Pancreas (tissue), 10 donors: ENCODE data around the gene SETD1B. TPM values are rescaled to one million over a fixed set of nuclear protein-coding genes. Genes with fewer than 3 reads are reported as not detected.
A peak's percentile ranks its signal among the peaks of the same experiment; 100 is the strongest.

Experiments
- ATAC-seq, 4 donors: fragments of 200-7000 bp; cut with Tn5 transposase; one replicate each; pipeline versions ENCODE4 v1.8.0 to v1.9.1; 2020; ENCODE audit warnings: mild to moderate bottlenecking in 4 of 4, moderate library complexity in 4 of 4
- DNase-seq, 6 donors: peaks; one replicate each; pipeline ENCODE4 v3.0.0-alpha.2; 2020
- FAIRE-seq: peaks from 2 replicates; lab custom pipeline; 2012; peaks lifted over from hg19 to GRCh38; lab: Jason Lieb, UNC
- H3K27ac ChIP-seq, 4 donors: fragments of 200-600 bp; sonication (generic); 1 replicate in 3 of 4; 2 replicates in 1 of 4; pipeline versions ENCODE4 v1.5.0 to v1.8.0; 2020
- H3K27me3 ChIP-seq, 4 donors: fragments of 200-600 bp; one replicate each; pipeline ENCODE4 v1.8.0; 2021
- H3K36me3 ChIP-seq, 3 donors: fragments of 200-600 bp; sonication (generic) in 1 of 3; one replicate each; pipeline versions ENCODE4 v1.5.0 to v1.8.0; 2020 to 2021
- H3K4me1 ChIP-seq, 3 donors: fragments of 200-600 bp; one replicate each; pipeline ENCODE4 v1.8.0; 2021
- H3K4me3 ChIP-seq, 4 donors: fragments of 200-600 bp; sonication (generic) in 2 of 4; one replicate each; pipeline versions ENCODE4 v1.5.0 to v1.8.0; 2020 to 2021
- H3K9me3 ChIP-seq, 4 donors: fragments of 200-600 bp; one replicate each; pipeline ENCODE4 v1.8.0; 2021
- CTCF ChIP-seq, 4 donors: fragments of 200-600 bp; sonication (generic) in 3 of 4; IDR thresholded peaks; one replicate each; pipeline versions ENCODE4 v1.5.0 to v1.8.0; 2021; ENCODE audit warnings: antibody characterized with exemption in 4 of 4
- WGBS, 2 donors: extraction: QIAGEN DNeasy Blood & Tissue Kit; methylation state at CpG; one replicate each; pipeline ENCODE4 v1.1.7; 2013; 5-methylcytosine and 5-hydroxymethylcytosine counted together
- intact Hi-C, 3 donors: fragments of 100-400 bp; cut with DNase I; formaldehyde crosslinking; loops; one replicate each; pipeline versions ENCODE4 v1.11.1 to v1.14.2; 2022
- polyA plus RNA-seq, 2 donors: library from polyadenylated mRNA; stranded (reverse); fragments of 200-250 nt; gene quantifications; one replicate each; pipeline ENCODE4 v1.2.3, GENCODE V29; 2013
- total RNA-seq, 6 donors: library from RNA; stranded (reverse); fragmentation: NEBNext Ultra II Directional in 4 of 6; extraction: Animal tissue kit (Norgen Biotek cat#: 25700) in 4 of 6; gene quantifications; one replicate each; pipeline versions ENCODE4 v1.2.1 to v1.2.4, GENCODE V29; 2021 to 2023
- donor health status: healthy with polysubstance abuse.
- donor health status: DM: no; HTN: no; CAD: no; lungs with moderate emphysema.
- donor health status: DM: no; HTN: no; CAD: no.
- donor health status: control.
- donor health status: control.
- donor health status: Bipolar disorder and iron deficiency.
- donor health status: DM: yes; HTN: yes; CAD: no.
- donor health status: DM: no; HTN: no; CAD: no.
- donor health status: DM: no; HTN: no; CAD: no.
- donor health status: DM: yes; HTN: yes; CAD: no.

Gene SETD1B
- total and polyA plus RNA-seq, 8 donors = 9.2 to 18.5 (median 12.2) TPM

GRCh38 chr12:121797937-121798786 lies 5.6 kb upstream of the SETD1B start:
- FAIRE-seq (no peak), ATAC-seq (no peak), DNase-seq (peak; percentile 68 to 89 (median 82))
- H3K27me3 ChIP-seq = no peaks in the 10 kb centered on the region
- no peaks in the 10 kb centered on the region for H3K36me3 ChIP-seq
- peaks cover 34 to 48% (median 45%) of the 10 kb centered on the region in 3 donors for H3K4me1 ChIP-seq
- TF ChIP-seq CTCF (IDR thresholded peaks at IDR 0.05) = no peak
- intact Hi-C loops = loop anchor here in 1 of 3 donors (10.0 kb wide), 1 partner anchor 87 kb away; the partner anchor contains the start of gene PSMD9
- H3K9me3 ChIP-seq = no peaks in the 10 kb centered on the region
- H3K4me3 ChIP-seq = peak overlapping the region in 3 of 4 donors; percentile 7 to 68 (median 65)
- WGBS, 2 donors = 15 to 18% methylated on average over 19 of the region's 19 CpGs
- H3K27ac ChIP-seq = peak overlapping the region; percentile 98 to 100 (median 100)

GRCh38 chr12:121798787-121799155 lies 5.0 kb upstream of the SETD1B start:
- peak in 3 of 6 donors; percentile 44 to 52 (median 46) for DNase-seq
- TF ChIP-seq CTCF (IDR thresholded peaks at IDR 0.05) = no peak
- intact Hi-C loops = loop anchor here in 1 of 3 donors (10.0 kb wide), 1 partner anchor 86 kb away; the partner anchor contains the start of gene PSMD9
- Histone ChIP-seq H3K4me3 (peak overlapping the region in 2 of 4 donors; percentile 65 to 68), H3K27ac (peak overlapping the region; percentile 98 to 100 (median 100)), H3K27me3 (no peaks in the 10 kb centered on the region), H3K9me3 (no peaks in the 10 kb centered on the region), H3K36me3 (no peaks in the 10 kb centered on the region), H3K4me1 (peaks cover 34 to 45% (median 44%) of the 10 kb centered on the region in 3 donors)
- ATAC-seq = no peak
- FAIRE-seq = no peak
- WGBS, 2 donors = 26 to 27% methylated on average over 10 of the region's 10 CpGs

GRCh38 chr12:121799156-121799841 lies 4.5 kb upstream of the SETD1B start:
- no peaks in the 10 kb centered on the region for H3K9me3 ChIP-seq
- FAIRE-seq (no peak), ATAC-seq (peak; percentile 4 to 11 (median 6)), DNase-seq (peak in 3 of 6 donors; percentile 71 to 80 (median 73))
- H3K27ac ChIP-seq = peak overlapping the region; percentile 98 to 100 (median 100)
- intact Hi-C loops = loop anchor here in 1 of 3 donors (10.0 kb wide), 1 partner anchor 86 kb away; the partner anchor contains the start of gene PSMD9
- peaks cover 34 to 45% (median 41%) of the 10 kb centered on the region in 3 donors for H3K4me1 ChIP-seq
- WGBS, 2 donors = 6% methylated on average over 18 to 27 of the region's 30 CpGs
- H3K4me3 ChIP-seq = peak overlapping the region in 3 of 4 donors; percentile 65 to 85 (median 68)
- H3K27me3 ChIP-seq = no peaks in the 10 kb centered on the region
- H3K36me3 ChIP-seq = no peaks in the 10 kb centered on the region
- no peak for TF ChIP-seq CTCF (IDR thresholded peaks at IDR 0.05)

GRCh38 chr12:121799842-121800693 lies 3.7 kb upstream of the SETD1B start:
- intact Hi-C loops = loop anchor here in 1 of 3 donors (10.0 kb wide), 1 partner anchor 85 kb away; the partner anchor contains the start of gene PSMD9
- Histone ChIP-seq H3K4me1 (peaks cover 29 to 39% (median 38%) of the 10 kb centered on the region in 3 donors), H3K36me3 (no peaks in the 10 kb centered on the region), H3K9me3 (no peaks in the 10 kb centered on the region), H3K4me3 (peak overlapping the region; percentile 24 to 85 (median 66)), H3K27ac (peak overlapping the region; percentile 98 to 100 (median 100)), H3K27me3 (no peaks in the 10 kb centered on the region)
- DNase-seq = peak; percentile 86 to 93 (median 90)
- ATAC-seq = peak; percentile 40 to 56 (median 46)
- no peak for FAIRE-seq
- TF ChIP-seq CTCF (IDR thresholded peaks at IDR 0.05) = no peak
- 0 to 1% methylated on average over 38 to 84 of the region's 84 CpGs for WGBS, 2 donors
